Stimulated activated CD8-positive, alpha-beta memory T cell treated with anti-CD3 and anti-CD28 coated beads, Interleukin-7, amount 100 ng/mL, for 48 hours (primary cell): ENCODE results near the gene APLF.
"Not testable (repeated sequence)": the region's sequence is repeated elsewhere in the genome, so short reads cannot be mapped to it uniquely, and the experiment has no call there.

Source experiments
- DNase-seq, 2 donors: peaks; one replicate each; pipeline ENCODE4 v3.0.0-alpha.2; 2020; ENCODE audit warnings: low read depth in 1 of 2; ENCODE audit errors: extremely low read depth in 1 of 2

Gene APLF

DNA sequence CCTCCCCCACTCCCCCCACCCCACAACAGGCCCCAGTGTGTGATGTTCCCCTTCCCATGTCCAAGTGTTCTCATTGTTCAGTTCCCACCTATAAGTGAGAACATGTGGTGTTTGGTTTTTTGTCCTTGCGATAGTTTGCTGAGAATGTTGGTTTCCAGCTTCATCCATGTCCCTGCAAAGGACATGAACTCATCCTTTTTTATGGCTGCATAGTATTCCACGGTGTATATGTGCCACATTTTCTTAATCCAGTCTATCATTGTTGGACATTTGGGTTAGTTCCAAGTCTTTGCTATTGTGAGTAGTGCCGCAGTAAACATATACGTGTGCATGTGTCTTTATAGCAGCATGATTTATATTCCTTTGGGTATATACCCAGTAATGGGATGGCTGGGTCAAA, 103.0 kb downstream of the APLF start:
- not testable (repeated sequence) for DNase-seq

- no peak for DNase-seq
These were observed 106.9 kb downstream of the APLF start for GRCh38 chr2:68574202-68574791.

DNA sequence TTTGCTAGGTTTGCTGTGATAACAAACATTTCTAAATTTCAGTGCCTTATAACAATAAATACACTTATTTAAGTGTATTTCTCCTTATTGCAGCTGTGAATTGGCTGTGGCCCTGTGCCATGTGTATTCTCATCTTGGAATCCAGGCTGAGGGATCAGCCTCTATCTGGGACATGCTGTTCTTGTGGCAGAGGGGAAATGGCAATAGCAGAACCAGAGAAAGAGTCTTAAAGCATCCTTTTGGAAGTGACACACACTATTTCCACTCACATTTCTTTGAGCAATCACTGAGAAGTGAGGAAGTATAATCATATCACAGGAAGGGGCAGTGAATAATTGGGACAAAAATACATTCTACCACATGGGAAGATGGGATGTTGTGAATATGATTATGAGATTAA, 109.8 kb downstream of the APLF start:
- DNase-seq = no peak

DNA sequence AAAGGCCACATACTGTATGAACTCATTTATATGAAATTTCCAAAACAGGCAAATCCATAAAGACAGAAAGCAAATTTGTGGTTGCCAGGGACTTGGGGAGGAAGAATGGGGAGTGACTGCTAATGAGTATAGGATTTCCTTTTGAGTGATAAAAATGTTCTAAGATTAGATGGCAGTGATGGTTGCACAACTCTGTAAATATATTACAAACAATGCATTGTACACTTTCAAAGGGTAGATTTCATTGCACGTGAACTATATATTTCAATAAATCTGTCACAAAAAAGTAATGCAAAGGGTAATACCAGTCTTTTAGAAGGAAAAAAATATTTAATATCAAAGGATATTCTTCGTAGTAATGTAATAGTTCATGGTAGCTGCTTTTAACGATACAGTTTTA, 112.3 kb downstream of the APLF start:
- no peak for DNase-seq

- DNase-seq = no peak
These were observed 121.2 kb downstream of the APLF start for GRCh38 chr2:68588589-68588988.

DNA sequence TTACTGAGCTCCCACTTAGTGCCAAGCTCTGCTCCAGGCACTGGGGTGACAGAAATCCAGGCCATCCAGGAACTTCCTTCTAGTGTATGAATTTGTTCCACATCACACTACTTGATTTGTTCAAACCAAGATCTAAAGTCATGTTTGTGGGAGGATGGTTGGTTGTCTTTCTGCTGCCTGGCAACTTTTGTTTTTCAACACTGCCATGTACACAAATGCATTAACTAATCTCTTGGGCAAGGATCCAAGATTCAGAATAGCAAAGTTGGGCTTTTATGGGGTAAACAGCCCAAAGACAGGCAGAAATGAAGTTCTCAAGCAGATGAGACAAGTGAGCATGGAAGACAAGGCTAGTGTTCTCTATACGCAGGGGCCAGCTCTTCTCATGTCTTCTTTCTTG, 122.6 kb downstream of the APLF start:
- no peak for DNase-seq

- no peak for DNase-seq
These were observed 123.3 kb downstream of the APLF start for GRCh38 chr2:68590702-68591101.

DNA sequence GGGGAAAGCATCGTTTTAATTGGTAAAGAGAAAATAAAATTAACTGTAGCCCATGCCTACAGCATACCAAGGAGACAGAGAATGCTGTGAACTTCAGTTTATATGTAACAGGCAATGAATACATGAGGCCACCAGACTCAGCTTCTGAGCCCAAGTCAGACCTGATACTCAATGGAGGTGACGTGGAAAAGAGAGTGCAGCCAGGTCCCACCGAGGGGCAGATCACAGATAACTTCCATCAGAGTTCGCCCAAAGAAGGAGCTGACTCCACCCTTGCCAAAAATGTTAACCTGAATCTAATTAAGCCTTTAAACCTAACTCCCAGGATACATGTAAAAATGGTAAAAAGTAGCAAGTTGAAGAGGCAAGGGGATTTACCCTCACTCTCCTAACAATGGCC, 123.8 kb downstream of the APLF start:
- no peak for DNase-seq

DNA sequence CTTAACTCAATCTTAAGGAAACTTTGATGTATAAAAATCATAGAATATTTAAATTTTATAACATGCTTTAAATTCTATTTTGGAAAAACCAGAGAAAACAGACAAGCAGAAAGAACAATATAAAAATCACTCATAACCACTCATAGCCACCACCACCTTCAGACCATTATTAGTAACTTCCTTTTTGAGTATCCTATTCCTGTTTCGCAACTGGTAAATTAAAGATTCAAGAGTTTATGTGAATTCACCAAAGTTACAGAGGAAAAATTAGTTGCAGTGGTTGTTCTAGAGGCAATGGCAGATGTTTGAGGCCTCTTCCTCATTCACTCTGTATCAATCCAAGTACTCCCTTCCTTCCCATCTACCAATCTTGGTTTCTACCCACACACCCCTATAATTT, 126.7 kb downstream of the APLF start:
- no peak for DNase-seq

DNA sequence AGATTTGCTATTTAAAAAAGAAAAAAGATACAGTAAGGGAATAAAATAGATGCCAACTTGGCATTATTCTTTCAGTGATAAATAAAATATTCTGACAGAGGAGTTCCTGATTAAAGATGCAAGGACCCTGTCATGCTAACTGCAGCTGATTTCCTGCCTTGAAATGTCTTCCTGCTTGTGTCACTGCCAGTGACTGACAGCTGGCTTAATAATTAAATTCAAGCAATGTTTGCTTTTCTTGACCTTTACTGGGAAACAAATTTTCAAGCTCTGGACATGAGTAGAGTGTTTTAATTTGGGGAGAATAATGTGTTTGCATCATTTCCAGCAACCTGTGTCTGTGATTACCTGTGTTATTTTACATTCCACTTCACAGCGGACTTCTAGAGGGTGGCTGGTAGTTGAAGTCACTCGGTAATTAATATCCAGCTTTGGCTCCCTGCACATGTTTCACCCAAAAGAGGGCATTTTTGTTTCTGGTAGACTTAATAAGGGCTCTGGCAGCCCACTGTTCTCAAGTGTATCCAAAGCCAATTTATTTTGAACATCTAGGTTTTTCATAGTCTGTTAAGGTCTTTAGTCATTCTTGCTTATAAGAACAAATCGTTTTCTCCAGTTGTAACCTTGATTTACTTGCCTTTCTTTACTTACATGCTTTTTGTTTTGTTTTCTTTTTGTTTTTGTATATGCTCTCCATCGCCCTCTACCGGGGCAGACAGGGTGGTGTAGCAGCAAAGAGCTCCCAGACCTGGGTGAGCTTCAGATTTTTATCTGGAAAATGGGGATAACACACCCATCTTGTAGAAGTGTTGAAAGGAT, 127.5 kb downstream of the APLF start:
- peak; percentile 2 to 25 for DNase-seq

GRCh38 chr2:68595493-68595785, 128.1 kb downstream of the APLF start:
- not testable (repeated sequence) for DNase-seq

DNA sequence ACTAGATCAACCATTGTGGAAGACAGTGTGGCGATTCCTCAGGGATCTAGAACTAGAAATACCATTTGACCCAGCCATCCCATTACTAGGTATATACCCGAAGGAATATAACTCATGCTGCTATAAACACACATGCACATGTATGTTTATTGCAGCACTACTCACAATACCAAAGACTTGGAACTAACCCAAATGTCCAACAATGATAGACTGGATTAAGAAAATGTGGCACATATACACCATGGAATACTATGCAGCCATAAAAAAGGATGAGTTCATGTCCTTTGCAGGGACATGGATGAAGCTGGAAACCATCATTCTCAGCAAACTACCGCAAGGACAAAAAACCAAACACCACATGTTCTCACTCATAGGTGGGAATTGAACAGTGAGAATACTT, 133.1 kb downstream of the APLF start:
- not testable (repeated sequence) for DNase-seq

GRCh38 chr2:68603059-68603458, 135.7 kb downstream of the APLF start:
- no peak for DNase-seq

DNA sequence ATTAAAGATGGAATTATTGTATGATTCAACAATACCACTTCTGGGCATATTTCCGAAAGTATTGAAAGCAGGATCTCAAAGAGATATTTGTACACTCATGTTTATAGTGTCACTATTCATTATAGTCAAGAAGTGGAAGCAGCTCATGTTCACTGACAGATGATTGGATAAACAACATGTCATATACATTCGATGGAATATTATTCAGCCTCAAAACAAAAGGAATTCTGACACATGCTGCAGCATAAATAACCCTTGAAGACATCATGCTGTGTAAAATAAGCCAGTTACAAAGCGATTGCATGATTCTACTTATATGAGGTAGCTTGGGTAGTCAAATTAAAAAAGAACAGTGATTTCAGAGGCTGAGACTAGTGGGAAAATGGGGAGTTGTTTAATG, 136.7 kb downstream of the APLF start:
- no peak for DNase-seq

- DNase-seq = no peak
These were observed 138.6 kb downstream of the APLF start for GRCh38 chr2:68605939-68606338.

DNA sequence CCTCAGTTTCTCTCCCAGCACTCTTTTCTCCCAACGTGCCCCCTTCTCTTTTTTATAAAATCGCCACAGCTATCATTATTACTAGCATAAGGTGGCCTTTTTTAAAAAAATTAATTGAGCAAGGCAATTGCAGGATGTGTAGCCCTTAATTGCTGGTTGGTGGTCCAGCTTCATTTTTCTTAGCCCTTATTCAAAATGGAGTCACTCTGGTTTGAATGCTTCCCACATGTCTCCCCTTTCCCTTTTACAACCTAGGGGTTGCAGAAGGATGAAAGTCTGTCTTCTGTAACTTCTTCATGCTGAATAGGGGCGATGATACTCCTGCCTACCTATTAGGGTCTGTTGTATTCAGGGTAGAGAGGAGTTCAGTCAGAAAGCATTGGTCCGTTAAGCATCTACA, 139.4 kb downstream of the APLF start:
- DNase-seq = no peak

- DNase-seq = no peak
These were observed 140.5 kb downstream of the APLF start for GRCh38 chr2:68607837-68608236.

DNA sequence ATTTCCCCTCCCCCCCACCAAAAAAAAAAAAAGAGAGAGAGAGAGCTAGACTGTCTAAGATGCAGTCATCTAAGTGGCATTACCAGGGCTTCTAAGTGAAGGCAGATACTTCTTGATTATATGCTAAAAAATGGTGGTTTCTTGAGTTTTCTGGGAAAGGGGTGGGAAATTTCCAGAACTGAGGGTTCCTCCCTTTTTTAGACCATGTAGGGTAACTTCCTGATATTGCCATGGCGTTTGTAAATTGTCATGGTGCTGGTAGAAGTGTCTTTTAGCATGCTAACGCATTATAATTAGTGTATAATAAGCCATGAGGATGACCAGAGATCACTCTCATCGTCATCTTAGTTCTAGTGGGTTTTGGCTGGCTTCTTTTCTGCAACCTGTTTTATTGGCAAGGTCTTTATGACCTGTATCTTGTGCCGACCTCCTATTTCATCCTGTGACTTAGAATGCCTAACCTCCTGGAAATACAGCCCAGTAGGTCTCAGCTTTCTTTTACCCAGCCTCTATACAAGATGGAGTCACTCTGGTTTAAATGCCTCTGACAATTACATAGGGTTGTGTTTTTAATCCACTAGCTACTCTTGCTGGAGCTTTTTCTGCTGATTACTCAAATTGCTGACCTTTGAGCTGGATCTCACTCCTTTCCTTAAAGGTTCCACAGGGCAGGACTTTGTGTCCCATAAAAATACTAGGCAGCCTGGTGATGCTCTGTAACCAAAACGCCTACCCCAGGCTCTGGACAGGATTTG, 145.6 kb downstream of the APLF start:
- DNase-seq = no peak

DNA sequence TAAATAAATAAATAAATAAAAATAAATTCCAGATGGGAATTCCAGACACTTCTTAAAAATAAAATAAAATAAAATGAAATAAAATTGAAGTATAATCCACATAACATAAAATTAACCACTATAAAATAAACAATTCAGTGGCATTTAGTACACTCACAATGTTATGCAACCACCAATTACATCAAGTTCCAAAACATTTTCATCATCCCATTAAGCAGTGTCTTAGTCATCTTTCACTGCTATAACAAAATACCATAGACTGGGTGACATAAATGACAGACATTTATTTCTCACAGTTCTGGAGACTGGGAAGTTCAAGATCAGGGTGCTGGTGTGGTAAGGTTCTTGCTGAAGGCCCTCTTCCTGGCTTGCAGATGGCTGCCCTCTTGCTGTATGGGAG, 153.4 kb downstream of the APLF start:
- DNase-seq = no peak

GRCh38 chr2:68623820-68624219, 156.4 kb downstream of the APLF start:
- DNase-seq = no peak

- DNase-seq = no peak
These were observed 160.2 kb downstream of the APLF start for GRCh38 chr2:68627615-68628014.
